Sigmoid colon (tissue), 4 donors: ENCODE results near the gene NEO1.

ENCODE experiments used
- POLR2A ChIP-seq, 2 donors: fragments of 450-650 bp; IDR thresholded peaks; one replicate each; pipeline ENCODE4 v1.6.1; 2016; ENCODE audit warnings: antibody characterized with exemption in 2 of 2, mild to moderate bottlenecking in 2 of 2, moderate library complexity in 2 of 2
- POLR2AphosphoS5 ChIP-seq, 4 donors: sonication (generic); formaldehyde crosslinking; IDR thresholded peaks; one replicate each; pipeline ENCODE4 v1.6.1; 2017; ENCODE audit warnings: antibody characterized with exemption in 4 of 4
- TF ChIP-seq, protein P1 (sequence below), 4 experiments: fragments of 450-650 bp in 3 of 4; fragments of 200-600 bp in 1 of 4; IDR thresholded peaks; one replicate each; pipeline ENCODE4 v1.5.1; 2016 to 2019; ENCODE audit warnings: antibody characterized with exemption in 4 of 4, mild to moderate bottlenecking in 3 of 4, moderate library complexity in 2 of 4

DNA sequence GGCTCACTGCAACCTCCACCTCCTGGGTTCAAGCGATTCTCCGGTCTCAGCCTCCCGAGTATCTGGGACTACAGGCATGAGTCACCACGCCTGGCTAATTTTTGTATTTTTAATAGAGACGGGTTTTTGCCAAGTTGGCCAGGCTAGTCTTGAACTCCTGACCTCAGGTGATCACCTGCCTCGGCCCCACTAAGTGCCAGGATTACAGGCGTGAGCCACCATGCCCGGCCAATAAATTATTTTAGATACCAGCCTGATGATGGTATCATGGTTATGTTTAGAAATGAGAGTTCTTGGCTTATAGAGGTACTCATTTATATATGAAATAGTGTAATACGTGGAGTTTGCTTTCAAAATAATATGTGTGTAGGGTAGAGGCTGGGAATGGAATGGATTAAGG is 119.4 kb downstream of the NEO1 start:
- no peak for TF ChIP-seq POLR2AphosphoS5 (IDR thresholded peaks at IDR 0.05)
- TF ChIP-seq, protein P1, sequence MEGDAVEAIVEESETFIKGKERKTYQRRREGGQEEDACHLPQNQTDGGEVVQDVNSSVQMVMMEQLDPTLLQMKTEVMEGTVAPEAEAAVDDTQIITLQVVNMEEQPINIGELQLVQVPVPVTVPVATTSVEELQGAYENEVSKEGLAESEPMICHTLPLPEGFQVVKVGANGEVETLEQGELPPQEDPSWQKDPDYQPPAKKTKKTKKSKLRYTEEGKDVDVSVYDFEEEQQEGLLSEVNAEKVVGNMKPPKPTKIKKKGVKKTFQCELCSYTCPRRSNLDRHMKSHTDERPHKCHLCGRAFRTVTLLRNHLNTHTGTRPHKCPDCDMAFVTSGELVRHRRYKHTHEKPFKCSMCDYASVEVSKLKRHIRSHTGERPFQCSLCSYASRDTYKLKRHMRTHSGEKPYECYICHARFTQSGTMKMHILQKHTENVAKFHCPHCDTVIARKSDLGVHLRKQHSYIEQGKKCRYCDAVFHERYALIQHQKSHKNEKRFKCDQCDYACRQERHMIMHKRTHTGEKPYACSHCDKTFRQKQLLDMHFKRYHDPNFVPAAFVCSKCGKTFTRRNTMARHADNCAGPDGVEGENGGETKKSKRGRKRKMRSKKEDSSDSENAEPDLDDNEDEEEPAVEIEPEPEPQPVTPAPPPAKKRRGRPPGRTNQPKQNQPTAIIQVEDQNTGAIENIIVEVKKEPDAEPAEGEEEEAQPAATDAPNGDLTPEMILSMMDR (IDR thresholded peaks at IDR 0.05) = no peak
- no peak for TF ChIP-seq POLR2A (IDR thresholded peaks at IDR 0.05)
